ENCODE results near the gene APRT.

GRCh38 chr16:88855736-88856121 is 44.0 kb upstream of the APRT start:
- TF ChIP-seq CTCF (IDR thresholded peaks at IDR 0.05) (no peak), POLR2A (IDR thresholded peaks at IDR 0.05) (no peak)

All from uterus (tissue), 2 donors.